Measurements from ENCODE around the gene PCDH7.
A peak's percentile ranks its signal among the peaks of the same experiment; 100 is the strongest.

PCDH7 gene

GRCh38 chr4:30718641-30719453, 1.3 kb upstream of the PCDH7 start:
- TF ChIP-seq RARB (CRISPR knock-in tag; IDR thresholded peaks at IDR 0.05) (no peak), PATZ1 (CRISPR knock-in tag; IDR thresholded peaks at IDR 0.05; ENCODE audit: borderline replicate concordance) (no peak), ZFP30 (CRISPR knock-in tag; IDR thresholded peaks at IDR 0.05) (no peak), TSHZ2 (CRISPR knock-in tag; IDR thresholded peaks at IDR 0.05) (no peak), ARNTL (CRISPR knock-in tag; IDR thresholded peaks at IDR 0.05; ENCODE audit: borderline replicate concordance, low read depth) (no peak), BACH2 (CRISPR knock-in tag; IDR thresholded peaks at IDR 0.05; ENCODE audit: borderline replicate concordance) (no peak), ZC3H10 (CRISPR knock-in tag; IDR thresholded peaks at IDR 0.05) (no peak), ZNF8 (CRISPR knock-in tag; IDR thresholded peaks at IDR 0.05) (no peak), TCF4 (CRISPR knock-in tag; IDR thresholded peaks at IDR 0.05; ENCODE audit: borderline replicate concordance) (no peak), CSDC2 (CRISPR knock-in tag; IDR thresholded peaks at IDR 0.05) (no peak), POU6F1 (CRISPR knock-in tag; IDR thresholded peaks at IDR 0.05; ENCODE audit: borderline replicate concordance, low read depth) (no peak), GLIS3 (CRISPR knock-in tag; IDR thresholded peaks at IDR 0.05) (no peak)
- peak; percentile 7; the same call in 1 of the 3 replicates for ATAC-seq

GRCh38 chr4:30719454-30720020, 632 bp upstream of the PCDH7 start:
- peak; percentile 58 for ATAC-seq

More at GRCh38 chr4:30719454-30720020, 632 bp upstream of the PCDH7 start:
- no peak for TF ChIP-seq PPARA (CRISPR knock-in tag; IDR thresholded peaks at IDR 0.05; ENCODE audit: borderline replicate concordance)
- no peak for TF ChIP-seq POU6F1 (CRISPR knock-in tag; IDR thresholded peaks at IDR 0.05; ENCODE audit: borderline replicate concordance, low read depth)
- TF ChIP-seq BACH2 (CRISPR knock-in tag; IDR thresholded peaks at IDR 0.05; ENCODE audit: borderline replicate concordance): no peak
- no peak for TF ChIP-seq CREB5 (CRISPR knock-in tag; IDR thresholded peaks at IDR 0.05; ENCODE audit: low read depth)
- no peak for TF ChIP-seq ARNTL (CRISPR knock-in tag; IDR thresholded peaks at IDR 0.05; ENCODE audit: borderline replicate concordance, low read depth)
- TF ChIP-seq TCF4 (CRISPR knock-in tag; IDR thresholded peaks at IDR 0.05; ENCODE audit: borderline replicate concordance): no peak
- TF ChIP-seq TSHZ2 (CRISPR knock-in tag; IDR thresholded peaks at IDR 0.05): no peak
- no peak for TF ChIP-seq OSR1 (CRISPR knock-in tag; IDR thresholded peaks at IDR 0.05)
- TF ChIP-seq ESRRG (CRISPR knock-in tag; IDR thresholded peaks at IDR 0.05): no peak
- no peak for TF ChIP-seq ZC3H10 (CRISPR knock-in tag; IDR thresholded peaks at IDR 0.05)
- TF ChIP-seq ZFP30 (CRISPR knock-in tag; IDR thresholded peaks at IDR 0.05): no peak
- TF ChIP-seq ISL1 (CRISPR knock-in tag; IDR thresholded peaks at IDR 0.05): no peak
- no peak for TF ChIP-seq ZNF8 (CRISPR knock-in tag; IDR thresholded peaks at IDR 0.05)
- TF ChIP-seq GLIS3 (CRISPR knock-in tag; IDR thresholded peaks at IDR 0.05): no peak
- TF ChIP-seq RARB (CRISPR knock-in tag; IDR thresholded peaks at IDR 0.05): no peak
- TF ChIP-seq ZNF70 (CRISPR knock-in tag; IDR thresholded peaks at IDR 0.05): no peak
- no peak for TF ChIP-seq PATZ1 (CRISPR knock-in tag; IDR thresholded peaks at IDR 0.05; ENCODE audit: borderline replicate concordance)

Measured in SK-N-SH treated with all-trans-retinoic acid at 6 μM for 48 hours (cell line).